Anterior cingulate cortex (tissue), 58 donors: ENCODE results near the gene CADM1.
A peak's percentile ranks its signal among the peaks of the same experiment; 100 is the strongest.

Experiments
- DNase-seq, 58 donors: peaks; one replicate each; lab custom pipeline; 2025; lab: John Stamatoyannopoulos, UW

CADM1 gene

GRCh38 chr11:115409691-115410220 is 94.5 kb downstream of the CADM1 start:
- DNase-seq = peak in 7 of 58 donors; percentile 2 to 24 (median 14)

DNA sequence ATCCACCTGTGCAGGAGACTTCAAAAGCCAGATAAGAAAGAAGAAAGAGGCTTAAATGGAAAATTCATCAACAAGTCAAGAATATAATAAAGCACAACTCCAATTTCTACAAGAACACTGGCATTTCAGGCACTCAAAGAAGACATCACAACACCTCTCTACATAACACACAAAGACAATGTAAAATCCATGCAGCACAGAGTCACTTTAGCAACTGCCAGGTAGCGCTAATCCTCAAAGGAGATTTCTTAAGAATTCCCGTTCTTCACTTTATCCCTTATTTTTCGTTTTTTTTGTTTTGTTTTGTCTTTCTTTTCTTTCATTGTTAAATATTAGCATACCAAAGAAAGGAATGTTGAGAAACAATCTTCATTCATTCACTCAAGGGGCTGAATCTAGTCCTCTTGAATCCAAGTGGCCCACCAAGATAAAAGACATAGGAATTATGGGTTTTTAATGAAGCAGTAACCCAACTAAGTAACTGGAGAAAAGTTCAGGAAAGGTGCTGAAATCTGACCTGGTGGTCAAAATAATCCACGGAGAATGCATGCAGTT is 95.0 kb downstream of the CADM1 start:
- DNase-seq = no peak

DNA sequence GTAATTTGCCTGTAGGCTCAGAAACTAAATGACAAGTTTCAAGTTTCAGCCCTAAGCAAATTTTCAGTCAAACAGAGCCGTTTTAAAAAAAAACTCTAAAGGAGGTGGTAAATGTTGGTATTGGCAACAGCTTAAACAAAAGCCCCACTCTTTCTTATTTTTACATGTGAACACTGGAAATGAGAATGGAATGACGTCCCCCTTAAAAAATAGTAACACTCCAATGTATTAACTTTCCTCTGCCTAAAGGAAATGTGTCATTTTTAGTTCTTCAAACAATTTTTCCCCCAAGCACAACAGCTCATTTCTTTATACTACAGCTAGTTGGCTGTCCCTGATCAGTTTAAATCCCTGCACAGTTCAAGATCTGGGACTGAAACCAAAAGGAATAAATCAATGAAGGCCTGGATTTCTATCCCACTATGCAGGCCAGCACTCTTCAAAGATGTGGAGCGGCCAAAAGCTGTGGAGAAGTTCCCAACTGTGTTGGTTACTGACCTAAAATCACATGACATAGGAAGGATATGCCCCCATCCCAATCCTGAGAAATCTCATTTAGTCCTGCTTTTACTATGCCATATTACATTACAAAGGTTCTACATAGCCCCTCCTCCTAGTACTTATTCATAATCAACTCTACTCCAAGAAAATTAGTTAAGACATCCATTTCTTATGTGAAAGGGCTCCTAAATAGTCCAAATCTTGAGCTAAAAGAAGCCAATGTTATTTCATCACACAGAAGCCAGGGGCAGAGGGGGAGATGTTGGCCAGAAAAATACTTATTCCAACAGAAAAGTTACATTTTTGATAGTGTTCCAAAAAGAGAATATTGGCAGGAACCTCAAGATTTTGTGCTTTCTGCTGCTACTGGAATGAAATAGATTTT is 95.9 kb downstream of the CADM1 start:
- DNase-seq = peak in 26 of 58 donors; percentile 4 to 66 (median 14)

DNA sequence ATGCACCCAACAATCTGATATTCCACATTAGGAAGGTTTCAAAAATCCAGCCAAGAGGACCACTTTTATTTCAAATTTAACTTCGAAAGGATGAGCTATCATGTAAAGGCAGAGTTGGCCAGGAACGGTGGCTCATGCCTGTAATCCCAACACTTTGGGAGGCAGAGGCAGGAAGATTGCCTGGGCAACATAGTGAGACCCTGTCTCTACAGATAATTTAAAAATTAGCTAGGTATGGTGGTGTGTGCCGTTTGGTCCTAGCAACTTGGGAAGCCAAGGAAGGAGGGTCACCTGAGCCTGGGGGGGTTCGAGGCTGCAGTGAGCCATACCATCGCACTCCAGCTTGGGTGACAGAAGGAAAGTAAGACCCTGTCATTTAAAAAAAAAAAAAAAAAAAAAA is 96.7 kb downstream of the CADM1 start:
- DNase-seq = no peak

DNA sequence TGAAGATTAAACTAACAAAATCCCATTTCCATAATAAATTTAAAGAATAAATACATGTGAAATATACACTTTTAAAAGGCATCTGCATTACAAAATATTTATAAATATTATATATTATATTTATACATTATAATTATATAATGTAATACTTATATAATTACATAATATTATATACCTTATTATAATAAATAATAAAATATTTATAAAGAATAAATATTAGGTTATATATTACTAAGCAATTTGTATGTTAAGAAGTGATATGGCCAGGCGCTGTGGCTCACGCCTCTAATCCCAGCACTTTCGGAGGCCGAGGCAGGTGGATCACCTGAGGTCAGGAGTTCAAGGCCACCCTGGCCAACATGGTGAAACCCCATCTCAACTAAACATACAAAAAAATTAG is 97.8 kb downstream of the CADM1 start:
- DNase-seq = no peak

GRCh38 chr11:115398333-115399080 is 105.7 kb downstream of the CADM1 start:
- no peak for DNase-seq

DNA sequence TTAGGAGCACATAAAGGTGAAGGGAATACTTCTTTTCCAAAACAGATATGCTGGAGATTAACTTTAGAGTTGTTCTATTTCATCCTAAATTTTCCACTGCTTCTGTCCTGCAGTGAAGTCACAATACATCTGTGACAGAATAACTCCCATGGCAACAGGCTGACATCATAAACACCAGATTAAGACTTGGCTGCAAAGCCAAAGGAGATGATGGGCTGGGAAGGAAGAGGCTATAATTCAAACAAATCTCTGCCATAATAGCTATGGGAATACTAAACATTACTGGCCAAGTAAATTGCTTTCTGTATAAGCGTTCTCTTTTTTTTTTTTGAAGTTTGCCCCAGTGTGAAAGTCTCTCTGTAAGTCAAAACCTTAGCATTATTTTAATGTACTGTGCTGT is 107.7 kb downstream of the CADM1 start:
- DNase-seq = no peak

DNA sequence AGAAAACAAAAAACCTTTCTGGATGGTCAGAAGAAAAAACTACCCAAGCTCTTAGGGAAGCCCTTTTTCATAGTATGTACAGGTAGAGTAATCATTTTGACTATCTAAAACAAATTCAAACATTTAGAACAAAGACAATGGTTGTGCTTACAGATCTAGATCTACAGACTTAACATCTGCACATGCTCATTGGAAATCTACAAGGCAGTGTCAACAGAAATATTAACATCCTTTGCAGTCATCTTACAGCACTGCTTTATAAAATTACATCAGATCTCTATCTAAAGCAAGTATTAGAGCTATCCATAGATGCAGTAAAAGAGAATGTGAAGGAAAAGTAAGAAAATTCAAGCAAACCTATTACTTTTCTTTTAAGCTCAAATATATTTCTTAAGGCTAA is 110.3 kb downstream of the CADM1 start:
- DNase-seq = no peak

DNA sequence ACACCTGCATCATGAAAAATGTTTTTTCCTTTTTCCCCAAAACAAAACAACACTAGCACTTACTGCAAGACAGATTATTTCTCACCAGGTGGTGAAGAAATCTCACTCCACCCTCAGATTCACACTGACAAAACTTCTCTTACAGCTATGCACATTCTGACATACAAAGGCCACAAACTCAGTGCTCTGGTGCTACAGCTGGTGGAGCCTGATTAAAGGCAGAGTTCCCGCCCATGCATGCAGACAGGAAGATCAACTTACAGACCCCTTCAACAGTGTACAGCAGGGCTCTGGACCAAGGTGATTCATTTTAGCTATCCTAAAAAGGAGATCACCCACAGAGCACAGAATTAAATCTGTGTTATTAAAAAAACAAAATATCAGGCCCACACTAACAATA is 112.6 kb downstream of the CADM1 start:
- DNase-seq = no peak

- DNase-seq = peak in 1 of 58 donors; percentile 12
These were observed 113.1 kb downstream of the CADM1 start for GRCh38 chr11:115391160-115391559.

DNA sequence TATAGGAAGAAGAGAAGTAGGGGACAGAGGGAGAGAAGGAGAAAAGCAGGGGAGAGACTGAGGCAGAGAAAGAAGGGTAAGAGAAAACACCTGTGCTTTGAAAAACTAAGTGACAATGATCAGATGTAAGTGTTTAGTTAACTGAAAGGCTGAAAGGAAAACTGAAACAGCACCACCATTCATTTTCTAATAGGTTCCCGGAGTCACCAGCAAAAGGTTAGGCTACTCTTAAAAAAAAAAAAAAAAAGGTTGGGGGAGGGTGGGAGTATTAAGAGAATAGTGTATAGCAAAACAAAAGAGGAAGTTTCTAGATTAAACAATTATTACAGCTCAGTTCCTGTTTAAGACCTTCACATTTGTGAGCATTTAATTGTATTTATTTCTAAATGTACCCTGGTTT is 113.8 kb downstream of the CADM1 start:
- DNase-seq = no peak

DNA sequence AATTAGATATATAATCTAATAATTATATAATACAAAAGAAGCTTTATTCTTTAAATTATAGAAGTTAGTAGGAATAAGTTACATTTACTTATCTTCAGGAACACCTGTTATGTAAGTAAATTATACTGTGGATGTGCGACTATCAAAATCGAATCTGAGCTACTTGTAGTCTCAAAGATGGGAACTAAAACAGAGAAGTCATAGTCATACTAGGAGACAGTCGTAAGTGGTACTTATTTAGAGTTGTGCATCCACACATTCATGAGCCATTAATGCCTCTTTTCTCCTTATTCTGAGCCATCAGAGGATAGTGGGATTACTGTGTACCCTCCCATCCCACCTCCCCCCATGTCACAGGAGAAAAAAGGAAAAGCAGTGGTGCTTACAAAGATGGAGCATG is 114.4 kb downstream of the CADM1 start:
- no peak for DNase-seq

DNA sequence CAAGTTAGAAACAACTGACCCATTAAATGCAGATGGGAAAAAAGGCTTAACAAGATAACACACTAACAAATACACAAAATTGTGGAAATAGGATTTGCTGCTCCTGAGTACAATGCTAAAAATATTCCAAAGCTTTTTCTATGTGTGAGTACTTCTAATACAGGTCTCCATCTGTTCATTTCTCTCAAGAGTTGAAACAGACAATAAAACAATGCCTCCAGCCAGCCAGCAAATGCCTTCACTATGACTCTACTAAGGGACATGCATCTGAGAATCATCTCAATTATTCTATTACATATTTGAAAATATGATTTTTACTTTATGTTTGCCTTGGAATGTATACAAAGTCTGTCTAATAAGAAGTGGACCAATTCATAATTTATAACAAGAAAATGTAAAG is 119.0 kb downstream of the CADM1 start:
- no peak for DNase-seq

DNA sequence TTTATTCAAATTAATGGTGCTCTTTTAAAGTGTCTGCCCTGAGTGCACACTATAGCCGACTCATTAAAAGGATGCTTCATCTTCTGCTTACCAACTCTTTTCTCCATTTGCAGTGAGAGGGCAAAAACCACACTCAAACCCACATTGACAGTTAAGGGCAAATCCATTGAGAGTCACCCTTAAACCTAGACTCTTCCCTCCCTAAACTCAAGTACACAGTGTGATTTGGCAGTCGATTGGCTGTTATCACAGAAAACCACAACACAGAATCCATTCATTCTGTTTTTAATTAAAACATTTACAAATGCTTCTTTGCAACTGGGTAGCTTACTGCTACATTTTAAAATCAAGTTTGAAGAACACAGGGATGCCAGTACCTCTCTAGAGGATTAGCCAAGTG is 120.0 kb downstream of the CADM1 start:
- DNase-seq = no peak

DNA sequence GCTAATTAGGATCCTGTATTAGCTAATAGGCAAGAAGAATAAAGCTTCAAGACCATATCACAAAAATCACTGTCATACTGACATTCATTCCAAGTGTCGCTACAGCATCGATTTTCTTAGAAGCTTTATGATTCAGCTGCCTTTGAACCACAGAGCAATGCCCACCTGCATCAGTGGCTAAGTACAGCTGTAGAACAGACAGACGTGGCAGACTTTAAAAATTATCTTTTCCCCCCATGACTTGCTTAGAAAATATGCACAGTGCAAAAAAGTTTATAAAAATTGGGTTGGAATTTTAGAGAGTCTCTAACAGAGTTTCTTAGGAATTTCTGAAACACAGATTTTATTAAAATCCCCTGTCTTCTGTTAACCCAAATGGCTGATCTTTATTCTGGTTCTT is 120.8 kb downstream of the CADM1 start:
- no peak for DNase-seq

GRCh38 chr11:115379528-115379927 is 124.7 kb downstream of the CADM1 start:
- no peak for DNase-seq

DNA sequence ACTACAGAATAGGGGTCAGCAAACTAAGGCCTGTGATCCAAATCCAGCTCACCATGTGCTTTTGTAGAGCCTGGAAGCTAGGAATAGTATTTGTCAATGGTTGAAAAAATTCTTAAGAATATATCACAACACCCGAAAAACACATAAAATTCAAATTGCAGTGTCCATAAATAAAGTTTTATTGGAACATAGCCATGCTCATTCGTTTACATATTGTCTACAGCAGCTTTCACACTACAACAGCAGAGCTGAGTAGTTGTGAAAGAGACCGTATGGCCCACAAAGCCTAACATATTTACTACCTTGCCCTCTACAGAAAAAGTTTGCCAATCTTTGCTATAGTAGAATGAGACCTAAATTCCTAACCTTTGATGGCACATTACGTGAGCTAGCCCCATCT is 125.7 kb downstream of the CADM1 start:
- no peak for DNase-seq

DNA sequence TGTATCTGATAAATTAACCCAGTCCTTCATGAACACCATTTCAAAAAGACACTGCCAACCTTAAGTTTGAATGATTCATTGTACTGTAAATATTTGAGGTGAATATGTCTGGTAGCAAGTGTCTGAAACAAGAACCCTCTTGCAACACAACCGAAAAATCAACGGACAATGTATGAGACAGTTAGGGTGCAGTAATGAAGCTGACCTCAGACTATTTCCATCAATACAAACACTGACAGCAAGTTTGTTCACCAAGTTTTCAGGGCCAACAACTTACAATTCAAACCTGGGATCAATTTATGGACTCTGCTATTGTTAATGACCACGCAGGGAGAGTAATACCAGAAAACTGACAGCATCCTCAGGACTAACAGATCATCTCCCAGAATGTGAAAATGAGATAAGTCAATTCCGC is 126.3 kb downstream of the CADM1 start:
- DNase-seq = no peak

GRCh38 chr11:115368616-115369015 is 135.6 kb downstream of the CADM1 start:
- DNase-seq = no peak

- DNase-seq = no peak
These were observed 137.4 kb downstream of the CADM1 start for GRCh38 chr11:115366826-115367225.

DNA sequence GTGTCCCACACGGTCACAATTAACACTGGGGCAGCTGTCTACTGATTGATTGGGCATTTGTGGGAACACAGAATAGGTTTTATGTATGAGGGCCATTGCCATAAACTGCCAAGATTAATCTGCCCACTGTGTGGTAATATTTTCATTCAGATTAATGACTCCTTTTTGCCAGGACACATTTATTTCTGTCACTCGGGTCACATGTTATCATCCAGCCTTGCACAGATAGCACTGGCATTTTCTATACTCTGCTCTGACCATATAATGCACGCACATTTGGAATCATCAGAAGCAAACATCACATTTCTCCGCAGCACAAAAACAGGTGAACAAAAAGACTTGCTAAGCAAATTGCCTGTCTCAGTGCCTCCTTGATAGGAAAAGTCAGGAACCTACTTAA is 138.3 kb downstream of the CADM1 start:
- no peak for DNase-seq
